Lower leg skin (tissue), 3 donors: Measurements from ENCODE around the gene PSENEN.

Experiments used
- POLR2A ChIP-seq, 2 donors: fragments of 450-650 bp; IDR thresholded peaks; one replicate each; pipeline ENCODE4 v1.6.1; 2016 to 2017; ENCODE audit warnings: antibody characterized with exemption in 2 of 2, mild to moderate bottlenecking in 1 of 2, moderate library complexity in 1 of 2
- TF ChIP-seq, protein P1 (sequence below), 3 donors: fragments of 450-650 bp; IDR thresholded peaks; one replicate each; pipeline ENCODE4 v1.5.1; 2016; ENCODE audit warnings: antibody characterized with exemption in 3 of 3, mild to moderate bottlenecking in 3 of 3, moderate library complexity in 2 of 3

- TF ChIP-seq, protein P1, sequence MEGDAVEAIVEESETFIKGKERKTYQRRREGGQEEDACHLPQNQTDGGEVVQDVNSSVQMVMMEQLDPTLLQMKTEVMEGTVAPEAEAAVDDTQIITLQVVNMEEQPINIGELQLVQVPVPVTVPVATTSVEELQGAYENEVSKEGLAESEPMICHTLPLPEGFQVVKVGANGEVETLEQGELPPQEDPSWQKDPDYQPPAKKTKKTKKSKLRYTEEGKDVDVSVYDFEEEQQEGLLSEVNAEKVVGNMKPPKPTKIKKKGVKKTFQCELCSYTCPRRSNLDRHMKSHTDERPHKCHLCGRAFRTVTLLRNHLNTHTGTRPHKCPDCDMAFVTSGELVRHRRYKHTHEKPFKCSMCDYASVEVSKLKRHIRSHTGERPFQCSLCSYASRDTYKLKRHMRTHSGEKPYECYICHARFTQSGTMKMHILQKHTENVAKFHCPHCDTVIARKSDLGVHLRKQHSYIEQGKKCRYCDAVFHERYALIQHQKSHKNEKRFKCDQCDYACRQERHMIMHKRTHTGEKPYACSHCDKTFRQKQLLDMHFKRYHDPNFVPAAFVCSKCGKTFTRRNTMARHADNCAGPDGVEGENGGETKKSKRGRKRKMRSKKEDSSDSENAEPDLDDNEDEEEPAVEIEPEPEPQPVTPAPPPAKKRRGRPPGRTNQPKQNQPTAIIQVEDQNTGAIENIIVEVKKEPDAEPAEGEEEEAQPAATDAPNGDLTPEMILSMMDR (IDR thresholded peaks at IDR 0.05), result no peak
- TF ChIP-seq POLR2A (IDR thresholded peaks at IDR 0.05), result no peak
Observed at GRCh38 chr19:35744430-35745327, 772 bp upstream of the PSENEN start.
